Measurements from ENCODE around the gene ADGRA3. TPM values are rescaled to one million over a fixed set of nuclear protein-coding genes. Genes with fewer than 3 reads are reported as not detected.
"Not testable (repeated sequence)": the region's sequence is repeated elsewhere in the genome, so short reads cannot be mapped to it uniquely, and the experiment has no call there.

Gene ADGRA3
- total RNA-seq, 1 donor from 2014 or later = 21.7 TPM

DNA sequence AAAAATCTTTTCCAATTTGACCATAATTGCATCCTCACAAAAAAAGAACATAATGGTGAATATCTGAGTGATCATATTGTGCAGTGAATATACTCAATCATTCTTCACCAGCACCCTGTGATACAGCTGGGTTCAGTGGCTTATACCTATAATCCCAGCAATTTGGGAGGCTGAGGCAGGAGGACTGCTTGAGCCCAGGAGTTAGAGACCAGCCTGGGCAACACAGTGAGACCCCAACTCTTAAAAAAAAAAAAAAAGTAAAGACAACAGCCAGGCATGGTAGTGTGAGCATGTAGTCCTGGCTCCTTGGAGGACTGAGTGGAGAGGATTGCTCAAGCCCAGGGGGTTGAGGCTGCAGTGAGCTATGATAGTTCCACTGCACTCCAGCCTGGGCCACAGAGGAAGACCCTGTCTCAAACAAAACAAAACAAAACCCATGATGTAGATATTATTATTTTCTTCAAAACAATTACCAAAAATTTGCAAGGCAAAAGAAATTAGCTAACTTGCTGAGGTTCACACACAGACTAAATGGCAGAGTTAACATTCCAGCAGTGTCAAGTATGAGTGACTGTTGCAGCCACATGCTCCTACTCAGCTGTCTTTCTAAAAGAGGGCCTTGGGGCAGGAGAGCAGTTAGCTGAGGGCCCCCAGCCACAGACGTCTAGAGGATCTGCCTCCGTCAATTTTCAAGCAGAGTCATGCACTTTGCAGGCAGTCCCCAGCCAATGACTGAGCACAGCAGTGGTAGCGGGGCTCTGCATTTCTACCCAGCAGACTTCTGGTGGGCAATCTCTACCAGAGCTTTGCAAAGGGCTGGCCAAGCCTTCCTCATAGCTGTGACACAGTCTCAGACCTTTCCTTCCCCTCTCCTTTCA lies 33.4 kb downstream of the ADGRA3 start:
- no peak for DNase-seq (ENCODE audit: low read depth, low spot score)

DNA sequence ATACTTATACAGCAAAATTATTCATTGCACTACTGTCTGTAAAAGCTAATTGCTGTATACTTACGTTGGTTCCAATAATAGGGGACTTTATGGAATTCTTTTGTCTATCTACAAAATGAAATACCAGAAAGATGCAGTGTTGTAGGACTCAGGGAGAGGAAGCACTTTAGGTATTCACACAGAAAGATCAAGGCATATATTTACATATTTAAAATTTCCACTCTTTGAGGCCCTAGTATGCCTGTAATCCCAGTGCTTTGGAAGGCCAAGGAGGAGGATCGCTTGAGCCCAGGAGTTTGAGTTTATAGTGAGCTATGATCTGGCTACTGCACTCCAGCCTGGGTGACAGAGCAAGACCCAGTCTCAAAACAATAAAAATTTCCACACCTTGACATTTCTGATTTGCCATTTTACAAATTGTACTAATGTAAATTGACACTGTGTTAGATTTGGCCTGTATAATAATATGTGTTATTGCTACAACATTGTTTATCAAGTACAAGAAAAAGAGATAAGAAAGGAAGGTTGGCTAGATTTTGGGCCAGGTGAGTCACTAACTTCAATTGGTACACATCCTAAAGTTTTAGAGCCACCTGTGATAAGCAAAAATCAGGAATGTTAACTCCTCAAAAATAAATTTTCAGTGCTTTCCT lies 35.1 kb downstream of the ADGRA3 start:
- DNase-seq (ENCODE audit: low read depth, low spot score) = no peak

DNA sequence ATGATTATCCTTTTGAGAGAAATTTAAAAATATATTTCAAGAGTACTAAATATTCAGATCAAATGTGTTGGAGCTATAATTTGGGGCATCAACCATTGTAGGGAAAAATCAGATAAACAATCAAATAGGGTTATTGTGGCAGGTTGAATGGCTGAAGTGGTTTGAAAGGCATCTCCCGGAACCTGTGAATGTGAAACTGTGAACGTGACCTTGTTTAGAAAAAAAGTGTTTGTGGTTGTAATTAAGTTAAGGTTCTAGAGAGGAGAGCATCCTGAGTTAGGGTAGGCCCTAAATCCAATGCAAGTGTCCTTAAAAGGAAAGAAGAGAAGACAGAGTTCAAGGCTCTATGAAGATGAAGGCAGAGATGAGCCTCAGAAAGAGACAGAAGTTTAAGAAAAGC lies 37.4 kb downstream of the ADGRA3 start:
- no peak for DNase-seq (ENCODE audit: low read depth, low spot score)

GRCh38 chr4:22477813-22478182 lies 38.1 kb downstream of the ADGRA3 start:
- DNase-seq (ENCODE audit: low read depth, low spot score) = no peak

DNA sequence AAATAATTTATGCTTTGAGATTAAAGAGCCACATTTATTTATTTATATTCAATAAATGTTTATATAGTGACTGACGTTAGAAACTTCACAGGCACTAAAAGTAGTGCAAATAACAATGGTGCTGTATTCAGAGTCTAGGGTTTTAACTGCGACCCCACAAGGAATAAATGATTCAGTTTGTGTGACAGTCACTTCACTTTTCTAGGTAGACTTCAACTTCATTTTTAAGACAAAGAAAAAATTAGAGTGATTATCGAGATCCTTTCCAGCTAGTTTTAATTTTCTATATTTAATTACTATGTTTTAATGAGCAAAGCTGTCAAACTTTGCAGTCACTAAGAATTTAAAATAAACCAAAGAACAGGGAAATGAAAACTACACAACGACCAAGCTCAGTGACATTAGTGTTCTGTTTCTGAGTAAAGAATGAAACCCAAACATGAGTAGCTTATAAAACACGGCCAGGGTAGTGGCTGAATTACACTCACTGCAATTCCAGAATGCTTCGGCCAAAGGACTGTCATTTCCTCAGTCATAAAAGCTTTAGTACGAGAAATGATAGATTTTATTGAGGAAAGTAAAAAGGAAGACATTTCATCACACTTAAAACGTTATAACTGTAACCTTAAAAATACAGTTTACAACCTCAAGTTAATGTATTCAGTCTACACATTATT lies 38.6 kb downstream of the ADGRA3 start:
- DNase-seq (ENCODE audit: low read depth, low spot score) = no peak

GRCh38 chr4:22476011-22476410 lies 39.9 kb downstream of the ADGRA3 start:
- DNase-seq (ENCODE audit: low read depth, low spot score) = no peak

- DNase-seq (ENCODE audit: low read depth, low spot score) = not testable (repeated sequence)
Observed at GRCh38 chr4:22475311-22475646, 40.6 kb downstream of the ADGRA3 start.

DNA sequence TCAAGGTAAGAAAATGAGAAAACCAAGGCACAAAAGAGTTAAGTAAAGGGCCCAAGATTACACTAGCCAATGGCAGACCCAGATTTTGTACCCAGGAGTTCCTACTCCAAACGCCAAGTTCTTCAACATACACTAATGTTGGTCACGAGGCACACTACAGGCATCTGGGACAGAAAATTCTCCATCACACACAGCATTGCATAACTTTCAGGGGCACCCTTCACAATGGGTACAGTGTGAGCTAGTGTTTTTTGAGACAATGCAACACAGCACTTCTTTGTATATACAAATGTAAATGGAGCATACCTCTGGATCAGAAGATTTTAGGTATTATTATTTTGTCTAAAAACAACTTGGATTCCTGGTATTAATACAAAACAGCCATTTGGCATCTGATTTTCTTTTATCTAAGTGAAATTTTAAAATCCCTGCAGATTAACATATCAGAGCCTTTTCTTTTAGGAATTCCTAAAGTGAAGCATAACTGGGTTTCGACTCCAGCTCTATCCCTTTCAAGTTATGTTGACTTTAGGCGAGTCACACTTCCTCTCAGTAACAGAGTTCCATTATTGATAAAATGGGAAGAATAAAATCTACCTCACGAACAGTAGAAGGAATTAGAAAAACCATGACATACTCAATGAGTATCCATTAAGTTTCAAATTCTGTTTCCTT lies 41.1 kb downstream of the ADGRA3 start:
- DNase-seq (ENCODE audit: low read depth, low spot score) = no peak

- peak; percentile 59 for DNase-seq (ENCODE audit: low read depth, low spot score)
Observed at GRCh38 chr4:22473268-22473667, 42.6 kb downstream of the ADGRA3 start.

- DNase-seq (ENCODE audit: low read depth, low spot score) = no peak
Observed at GRCh38 chr4:22471999-22472461, 43.8 kb downstream of the ADGRA3 start.

GRCh38 chr4:22471419-22471818 lies 44.4 kb downstream of the ADGRA3 start:
- DNase-seq (ENCODE audit: low read depth, low spot score) = no peak

- DNase-seq (ENCODE audit: low read depth, low spot score) = no peak
Observed at GRCh38 chr4:22466581-22466980, 49.3 kb downstream of the ADGRA3 start.

- DNase-seq (ENCODE audit: low read depth, low spot score) = no peak
Observed at GRCh38 chr4:22465996-22466395, 49.9 kb downstream of the ADGRA3 start.

GRCh38 chr4:22465349-22465748 lies 50.5 kb downstream of the ADGRA3 start:
- no peak for DNase-seq (ENCODE audit: low read depth, low spot score)

GRCh38 chr4:22463179-22463578 lies 52.7 kb downstream of the ADGRA3 start:
- no peak for DNase-seq (ENCODE audit: low read depth, low spot score)

GRCh38 chr4:22462688-22463087 lies 53.2 kb downstream of the ADGRA3 start:
- no peak for DNase-seq (ENCODE audit: low read depth, low spot score)

GRCh38 chr4:22460266-22460665 lies 55.6 kb downstream of the ADGRA3 start:
- no peak for DNase-seq (ENCODE audit: low read depth, low spot score)

GRCh38 chr4:22458098-22458497 lies 57.8 kb downstream of the ADGRA3 start:
- DNase-seq (ENCODE audit: low read depth, low spot score) = no peak

DNA sequence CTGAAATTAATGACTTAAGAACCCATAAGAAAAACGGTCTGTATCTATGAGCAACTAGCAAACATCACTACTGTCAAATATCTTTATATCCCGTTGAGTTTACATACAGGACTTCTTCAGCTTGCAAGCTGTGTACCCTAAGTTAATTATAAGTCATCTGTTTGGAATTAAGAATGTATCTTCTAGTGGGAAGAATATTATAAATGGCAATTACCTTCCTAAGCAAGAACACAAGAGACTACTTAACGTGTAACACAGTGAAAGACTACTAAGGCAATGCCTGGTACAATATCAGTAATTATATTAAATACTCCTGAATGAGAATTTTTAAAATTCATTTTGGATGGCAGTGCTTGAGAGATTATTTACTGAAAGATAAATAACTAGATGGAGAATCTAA lies 58.5 kb downstream of the ADGRA3 start:
- DNase-seq (ENCODE audit: low read depth, low spot score) = no peak

DNA sequence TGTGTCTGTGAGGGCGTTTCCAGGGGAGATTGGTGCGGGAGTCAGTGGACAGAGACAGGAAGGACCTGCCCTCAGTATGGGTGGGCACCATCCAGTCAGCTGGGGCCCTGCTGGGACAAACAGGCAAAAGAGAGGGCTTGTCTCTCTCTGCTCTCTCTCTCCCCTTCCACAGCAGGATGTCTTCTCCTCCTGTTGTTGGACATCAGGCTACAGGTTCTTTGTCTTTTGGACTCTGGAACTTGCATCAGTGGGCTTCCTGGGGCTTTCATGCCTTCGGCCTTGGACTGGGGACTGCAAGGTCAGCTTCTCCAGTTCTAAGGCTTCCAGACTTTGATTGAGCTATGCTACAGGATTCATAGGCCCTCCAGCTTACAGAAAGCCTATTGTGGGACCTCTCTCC lies 59.6 kb downstream of the ADGRA3 start:
- DNase-seq (ENCODE audit: low read depth, low spot score) = no peak

DNA sequence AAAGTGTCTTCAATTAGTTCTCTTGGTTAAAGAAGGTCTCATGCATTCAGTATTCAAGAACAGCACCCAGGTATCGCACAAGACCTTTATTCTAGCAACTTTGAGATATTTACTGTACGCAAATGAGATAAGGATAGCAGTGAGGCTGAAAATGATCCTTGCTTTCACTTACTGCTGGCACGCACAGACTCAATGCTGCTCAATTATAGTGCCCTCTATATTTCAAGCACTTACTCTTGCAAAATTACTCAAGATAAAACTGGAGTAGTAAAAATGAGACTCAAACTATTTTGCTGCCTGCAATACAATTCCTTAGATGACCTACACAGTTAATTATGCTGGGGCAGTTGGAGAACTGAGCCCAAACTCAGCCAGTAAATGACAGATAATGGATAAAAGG lies 60.9 kb downstream of the ADGRA3 start:
- DNase-seq (ENCODE audit: low read depth, low spot score) = no peak
